NAMALWA (cell line): ENCODE measurements around the gene HECTD4.

Experiments
- DNase-seq: peaks from one replicate; pipeline ENCODE4 v3.0.0-alpha.2; 2015; ENCODE audit warnings: low spot score

The HECTD4 gene

DNA sequence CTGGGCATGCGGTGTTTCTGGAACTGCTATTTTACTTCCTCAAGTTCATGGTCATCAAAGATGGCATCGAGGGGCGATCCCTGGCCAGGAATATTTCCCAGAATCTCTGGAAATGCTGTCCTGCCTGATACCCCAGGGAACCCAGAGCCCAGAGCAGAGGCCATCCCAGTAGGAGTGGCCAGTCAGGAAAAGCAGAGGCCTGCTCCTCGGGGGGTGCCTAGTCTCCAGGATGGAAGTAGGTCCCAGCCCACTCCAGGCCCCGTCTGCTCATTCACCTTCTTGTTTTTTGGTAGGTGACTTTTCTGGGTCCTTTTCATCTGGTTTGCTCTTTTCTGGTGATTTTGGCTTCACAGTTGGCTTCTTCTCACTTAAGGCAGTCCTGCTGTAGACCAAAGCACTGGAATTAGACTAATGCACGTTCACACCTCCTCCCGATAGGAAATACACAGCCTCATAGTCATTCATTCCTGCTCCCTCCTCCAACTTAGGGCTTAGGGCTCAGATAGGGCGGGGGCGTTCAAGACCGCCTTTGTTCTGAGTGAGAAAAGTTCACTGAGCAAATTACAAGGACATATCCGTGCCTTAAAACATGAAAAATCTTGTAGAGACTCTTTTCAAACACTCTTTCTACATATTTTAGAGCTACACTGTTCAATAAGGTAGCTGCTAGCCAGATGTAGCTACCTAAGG, 205.8 kb downstream of the HECTD4 start:
- no peak for DNase-seq

GRCh38 chr12:112175361-112176155, 206.7 kb downstream of the HECTD4 start:
- DNase-seq = no peak

DNA sequence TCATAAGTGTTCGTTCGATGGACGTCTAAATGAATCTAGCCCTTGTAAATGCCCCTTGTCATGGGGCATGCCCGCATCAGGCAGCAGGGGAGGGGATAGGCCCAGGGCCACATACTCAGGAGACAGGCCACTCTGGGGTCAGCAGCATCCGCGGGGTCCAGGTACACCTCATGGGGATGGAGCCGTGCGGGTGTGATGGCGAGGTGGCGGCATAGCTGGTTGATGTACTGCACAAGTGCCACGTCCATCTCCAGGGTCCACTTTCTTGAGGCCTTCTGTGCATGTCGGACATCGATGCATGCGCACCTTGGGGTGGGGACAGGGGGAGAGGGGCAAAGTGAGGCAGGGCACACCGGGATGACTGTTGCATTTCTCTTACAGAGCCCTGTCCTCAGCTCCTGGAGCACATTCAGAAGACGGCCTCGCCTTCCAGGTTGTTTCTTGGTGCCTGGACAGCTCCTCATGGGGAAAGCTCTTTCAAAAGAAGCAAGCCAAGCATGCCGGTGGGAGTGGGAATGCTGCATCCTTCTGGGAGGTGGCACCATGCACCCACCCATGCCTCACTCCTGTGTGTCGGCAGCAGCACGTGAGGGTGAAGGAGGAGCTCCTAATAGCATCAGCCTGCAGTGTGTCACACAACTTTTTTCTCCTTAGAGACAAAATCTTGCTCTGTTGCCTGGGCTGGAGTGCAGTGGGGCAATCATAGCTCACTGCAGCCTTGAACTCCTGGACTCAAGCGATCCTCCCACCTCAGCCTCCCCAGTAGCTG, 209.5 kb downstream of the HECTD4 start:
- DNase-seq = no peak

DNA sequence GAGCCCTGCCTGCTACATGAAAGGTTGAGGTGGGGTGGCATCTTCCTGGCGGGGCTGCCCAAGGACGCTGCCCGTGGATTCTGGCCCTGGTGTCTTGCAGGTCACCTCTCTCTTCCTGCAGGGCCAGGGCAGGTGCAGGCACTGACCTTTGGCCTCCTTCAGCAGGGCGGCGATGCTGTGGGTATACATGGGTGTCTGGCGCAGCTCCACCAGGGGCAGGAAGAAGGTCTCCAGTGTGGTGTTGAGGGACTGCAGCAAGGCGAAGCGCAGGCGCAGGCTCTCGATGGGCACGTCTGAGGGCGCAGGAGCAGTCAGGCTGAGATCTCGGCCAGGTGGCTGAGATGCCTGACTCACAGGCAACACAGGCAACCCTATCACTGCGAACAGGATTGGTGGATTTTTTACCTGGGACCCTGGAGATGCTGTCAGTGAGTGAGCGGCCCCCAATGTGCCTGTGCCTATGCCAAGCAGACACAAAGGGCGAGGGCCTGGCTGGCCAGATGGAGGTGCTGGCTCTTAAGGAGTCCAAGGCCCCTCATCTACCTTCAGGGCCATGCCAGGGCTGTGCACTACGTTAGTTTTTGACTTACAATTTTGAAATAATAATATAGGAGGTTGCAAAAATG, 211.1 kb downstream of the HECTD4 start:
- DNase-seq = no peak

DNA sequence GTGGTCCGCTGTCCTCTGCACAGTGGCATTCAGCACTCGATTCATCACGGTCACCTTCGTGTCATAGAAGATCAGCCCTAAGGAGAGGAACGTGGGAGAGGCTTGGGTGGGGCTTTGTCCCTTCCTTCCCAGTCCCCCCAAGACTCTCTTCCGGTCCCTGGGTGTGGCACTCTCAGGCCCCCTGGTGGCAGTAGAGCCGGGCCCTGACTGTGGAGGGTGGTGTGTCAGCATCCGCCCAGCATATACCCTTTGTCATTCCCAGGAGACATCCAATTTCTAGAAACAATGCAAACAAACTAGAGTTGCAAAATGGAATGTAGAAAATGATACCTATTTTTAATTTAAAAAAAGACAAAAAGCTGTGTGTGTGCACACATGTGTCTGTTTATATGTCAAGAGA, 211.9 kb downstream of the HECTD4 start:
- peak; percentile 43 for DNase-seq

DNA sequence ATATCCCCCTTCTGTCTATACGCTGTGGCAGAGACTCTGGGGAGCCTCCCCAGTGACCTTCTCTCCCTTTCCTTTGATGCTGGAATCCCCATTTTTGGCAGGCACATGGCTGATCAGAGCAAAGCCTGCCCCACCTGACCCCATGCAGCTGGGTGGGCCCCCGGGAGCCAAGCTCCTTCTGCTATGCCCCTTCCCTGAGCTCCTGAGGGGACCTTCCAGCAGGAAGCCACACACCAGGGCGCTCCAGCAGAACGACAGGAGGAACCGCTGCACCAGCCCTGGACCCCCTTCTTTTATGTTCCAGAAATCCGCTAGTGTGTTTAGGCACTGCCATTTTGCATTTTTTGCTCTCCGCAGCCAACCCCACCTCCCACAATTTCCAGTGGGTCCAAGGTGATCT, 212.3 kb downstream of the HECTD4 start:
- DNase-seq = no peak

DNA sequence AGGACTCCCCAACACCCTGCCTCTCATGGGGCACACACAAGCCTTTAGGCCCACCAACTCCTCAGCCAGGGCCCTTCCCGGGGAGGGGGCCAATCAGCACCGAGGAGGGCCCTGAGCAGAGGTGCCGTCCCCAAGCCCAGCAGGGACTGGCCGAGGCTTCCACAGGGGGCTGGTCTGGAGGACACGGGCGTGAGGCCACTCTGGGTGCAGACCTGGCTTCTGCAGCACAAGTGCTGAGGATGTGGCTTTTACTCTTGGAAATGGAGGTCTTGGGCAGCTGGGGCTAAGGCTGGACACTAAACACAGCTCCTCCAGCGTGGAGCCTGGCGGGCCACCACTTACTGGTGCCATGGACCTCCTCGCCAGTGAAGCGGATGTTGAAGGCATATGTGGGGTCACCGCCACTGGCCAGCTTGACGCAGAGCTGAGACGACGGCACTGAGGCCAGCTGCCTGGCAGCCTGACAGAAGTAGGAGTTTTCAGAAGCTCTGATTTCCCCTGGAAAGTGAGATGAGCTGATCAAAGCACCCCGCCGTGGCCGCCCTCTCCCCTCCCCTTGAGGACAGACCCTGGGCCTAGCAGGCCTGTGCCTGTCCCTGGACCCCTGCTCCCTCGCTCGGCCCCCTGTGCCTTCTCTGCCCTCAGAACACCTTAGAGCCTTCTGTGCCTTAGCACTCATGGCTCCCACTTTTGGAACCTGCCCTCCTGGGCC, 212.9 kb downstream of the HECTD4 start:
- DNase-seq = no peak

GRCh38 chr12:112168561-112168971, 213.7 kb downstream of the HECTD4 start:
- DNase-seq = no peak

- no peak for DNase-seq
Observed at GRCh38 chr12:112167718-112168525, 214.3 kb downstream of the HECTD4 start.

GRCh38 chr12:112167031-112167461, 215.2 kb downstream of the HECTD4 start:
- no peak for DNase-seq

DNA sequence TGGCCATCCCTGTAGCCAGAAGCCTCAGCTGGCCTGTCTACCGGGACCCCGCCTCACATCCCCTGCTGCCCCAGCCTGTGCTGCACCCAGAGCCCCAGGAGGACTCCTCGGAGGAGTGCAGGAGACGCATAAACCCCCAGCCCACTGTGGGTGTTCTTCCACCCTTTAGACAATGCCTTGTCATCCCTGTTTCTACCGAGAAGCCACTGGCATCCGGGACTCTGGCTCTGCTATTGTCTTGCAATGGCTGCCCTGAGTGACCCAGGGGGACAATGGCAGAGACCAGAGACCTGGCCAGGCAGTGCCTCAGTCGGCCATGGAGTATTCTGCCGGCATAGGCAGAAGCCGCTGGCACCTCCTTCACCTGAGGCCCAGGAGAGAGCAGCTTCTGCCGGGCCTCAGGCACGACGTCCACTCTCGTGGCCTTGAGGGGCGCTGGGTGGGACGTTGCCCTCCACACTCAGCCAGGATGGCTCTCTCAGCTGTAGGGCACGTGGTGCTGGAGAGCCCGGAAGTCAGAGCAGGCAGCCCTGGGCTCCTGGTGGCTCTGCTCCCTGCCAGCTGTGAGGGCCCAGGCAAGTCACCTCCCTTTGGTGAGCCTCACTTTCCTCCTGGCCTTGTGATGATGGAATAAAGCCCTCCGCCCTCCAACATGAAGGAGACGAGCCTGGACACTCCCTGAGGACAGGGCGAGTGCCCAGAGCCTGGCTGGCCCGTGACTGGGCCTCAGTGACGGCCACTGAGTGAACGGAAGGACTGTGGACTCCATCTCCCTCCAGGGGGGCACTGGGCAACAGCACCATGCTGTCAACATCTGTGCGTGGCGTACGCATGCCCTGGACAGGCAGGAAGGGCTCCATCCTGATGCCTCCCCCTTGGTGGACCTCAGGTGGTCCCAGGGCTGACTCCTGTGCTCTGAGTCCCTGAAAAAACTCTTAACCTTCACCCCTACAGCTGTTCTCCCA, 215.9 kb downstream of the HECTD4 start:
- no peak for DNase-seq

DNA sequence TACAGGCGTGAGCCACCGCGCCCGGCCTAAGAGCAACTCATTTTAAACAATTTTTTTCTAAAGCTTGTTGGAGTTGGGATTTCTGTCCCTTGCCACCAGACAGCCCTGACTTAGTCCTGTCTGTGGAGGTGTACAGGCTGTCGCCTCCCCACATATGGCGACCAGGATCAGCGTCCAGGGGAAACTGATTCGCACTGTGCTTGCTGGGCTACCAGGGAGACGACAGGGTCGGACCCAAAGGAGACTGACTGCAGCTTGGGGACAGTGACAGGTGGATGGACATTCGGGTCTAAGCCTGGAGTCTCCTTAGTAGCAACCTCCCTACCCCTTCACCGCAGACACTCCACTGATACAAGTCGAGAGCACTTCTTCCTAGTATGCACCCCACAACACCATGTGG, 216.6 kb downstream of the HECTD4 start:
- no peak for DNase-seq

- DNase-seq = no peak
Observed at GRCh38 chr12:112164011-112164660, 218.1 kb downstream of the HECTD4 start.

DNA sequence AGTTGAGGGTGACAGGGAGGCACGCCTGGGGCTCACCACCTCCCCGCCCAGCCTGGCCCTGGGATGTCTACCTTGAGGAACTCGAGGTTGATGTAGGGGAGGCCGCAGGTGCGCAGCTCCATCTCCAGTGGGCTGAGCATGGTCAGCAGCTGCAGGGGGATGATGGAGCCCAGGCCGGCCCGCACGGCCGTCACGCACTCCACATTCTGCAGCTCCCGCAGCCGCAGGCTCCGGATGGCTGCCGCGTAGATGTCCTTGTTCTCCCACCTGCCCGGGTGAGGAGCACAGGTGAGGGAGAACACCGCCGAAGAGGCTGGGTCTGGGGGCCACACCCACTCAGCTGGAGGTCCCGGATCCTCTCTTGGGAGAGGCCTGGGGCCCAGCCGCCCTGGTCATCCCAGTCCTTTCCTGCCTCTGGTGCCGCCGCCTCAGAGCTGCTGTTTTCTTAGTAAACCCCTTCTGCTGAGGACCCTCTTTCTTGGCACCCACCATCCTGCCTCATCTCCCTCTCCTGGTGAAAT, 218.7 kb downstream of the HECTD4 start:
- no peak for DNase-seq

DNA sequence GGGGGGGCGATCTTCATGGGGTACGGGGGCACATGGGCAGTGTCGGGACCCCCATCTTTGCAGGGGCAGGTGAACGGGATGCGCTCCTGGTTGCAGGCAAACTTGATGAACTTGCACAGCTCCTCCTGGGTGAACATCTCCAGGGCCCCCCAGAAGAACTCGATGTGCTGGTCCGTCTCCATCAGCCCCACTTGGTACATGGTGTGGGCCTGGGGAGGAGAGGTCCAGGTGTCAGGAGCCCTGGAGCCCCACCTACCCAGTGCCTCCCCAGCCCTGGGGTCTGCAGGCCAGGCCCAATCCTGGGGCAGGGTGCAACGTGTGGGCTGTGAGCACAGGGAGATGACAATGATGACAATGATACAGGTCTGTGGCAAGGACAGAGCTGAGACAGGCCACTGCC, 219.2 kb downstream of the HECTD4 start:
- no peak for DNase-seq

- no peak for DNase-seq
Observed at GRCh38 chr12:112162241-112162790, 219.9 kb downstream of the HECTD4 start.

GRCh38 chr12:112161711-112162110, 220.5 kb downstream of the HECTD4 start:
- no peak for DNase-seq

DNA sequence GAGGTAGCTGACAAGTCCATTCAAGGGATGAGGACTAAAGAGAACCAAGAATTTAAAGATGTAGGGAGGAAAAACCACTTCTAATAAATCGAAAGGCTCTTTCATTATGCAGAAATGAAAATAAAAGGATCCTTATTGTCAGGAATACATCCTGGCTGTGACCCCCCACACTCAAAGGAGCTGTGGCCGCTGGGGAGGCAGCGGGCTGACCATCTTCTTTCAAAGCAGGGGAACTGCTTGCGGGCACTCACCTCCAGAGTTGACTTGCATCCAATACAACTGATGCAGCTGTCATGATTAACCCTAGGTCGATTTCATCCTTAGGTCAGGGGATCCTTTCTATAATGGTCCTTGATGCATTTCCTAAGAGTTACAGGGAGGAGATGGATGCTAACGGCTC, 221.6 kb downstream of the HECTD4 start:
- no peak for DNase-seq

DNA sequence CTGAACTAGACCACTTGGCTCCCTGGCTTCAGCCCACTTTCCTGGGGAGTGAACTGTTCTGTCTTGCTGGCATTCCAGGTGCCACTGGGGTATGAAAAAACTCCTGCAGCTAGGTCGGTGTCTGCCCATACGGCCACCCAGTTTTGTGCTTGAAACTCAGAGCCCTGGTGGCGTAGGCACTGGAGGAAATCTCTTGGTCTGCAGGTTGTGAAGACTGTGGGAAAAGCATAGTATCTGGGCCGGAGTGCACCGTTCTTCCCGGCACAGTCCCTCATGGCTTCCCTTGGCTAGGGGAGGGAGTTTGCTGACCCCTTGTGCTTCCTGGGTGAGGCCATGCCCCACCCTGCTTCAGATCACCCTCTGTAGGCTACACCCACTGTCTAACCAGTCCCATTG, 223.1 kb downstream of the HECTD4 start:
- DNase-seq = no peak
